HG03159 (cell line): ENCODE data around the gene FAM149B1.

Source experiments
- ATAC-seq: cut with Tn5 transposase; IDR thresholded peaks from one replicate; pipeline ENCODE4 v1.9.1; 2021; ENCODE audit warnings: mild to moderate bottlenecking, moderate library complexity; ENCODE audit not compliant: unreplicated experiment

The FAM149B1 gene

GRCh38 chr10:73263693-73264347 lies 95.9 kb downstream of the FAM149B1 start:
- ATAC-seq: no peak

GRCh38 chr10:73264423-73264822 lies 96.5 kb downstream of the FAM149B1 start:
- ATAC-seq: no peak

GRCh38 chr10:73281097-73281496 lies 113.2 kb downstream of the FAM149B1 start:
- no peak for ATAC-seq

GRCh38 chr10:73287441-73287840 lies 119.5 kb downstream of the FAM149B1 start:
- no peak for ATAC-seq

GRCh38 chr10:73289958-73290357 lies 122.0 kb downstream of the FAM149B1 start:
- no peak for ATAC-seq

GRCh38 chr10:73293461-73293860 lies 125.5 kb downstream of the FAM149B1 start:
- no peak for ATAC-seq
